OCI-LY7 (cell line): ENCODE results near the gene DEAF1.

Source experiments
- CTCF ChIP-seq: fragments of 200-600 bp; sonication (generic); conservative IDR thresholded peaks from 2 replicates; pipeline ENCODE4 v1.5.1; 2014; ENCODE audit warnings: mild to moderate bottlenecking, antibody characterized with exemption, low read length, moderate library complexity, mixed read lengths
- EZH2phosphoT487 ChIP-seq: fragments of 200-600 bp; sonication (generic); IDR thresholded peaks from 2 replicates; pipeline ENCODE4 v1.6.1; 2018; ENCODE audit warnings: low read depth, borderline replicate concordance, mild to moderate bottlenecking, mixed run types, antibody characterized with exemption, low read length, moderate library complexity, mixed read lengths

GRCh38 chr11:617912-618682 lies 76.9 kb downstream of the DEAF1 start:
- TF ChIP-seq CTCF (no peak), EZH2phosphoT487 (no peak)
